KMS-11 (cell line): ENCODE results near the gene SKP1.
A peak's percentile ranks its signal among the peaks of the same experiment; 100 is the strongest.

Source experiments
- H2AFZ ChIP-seq: fragments of 200-600 bp; sonication (generic); 2 replicates; pipeline ENCODE4 v1.6.1; 2016; ENCODE audit warnings: antibody characterized with exemption, mixed run types, low read depth
- H3K27ac ChIP-seq: fragments of 200-600 bp; sonication (generic); 2 replicates; pipeline ENCODE4 v1.6.1; 2016; ENCODE audit warnings: mild to moderate bottlenecking, mixed run types
- H3K27me3 ChIP-seq: fragments of 200-600 bp; sonication (generic); 2 replicates; pipeline ENCODE4 v1.6.1; 2017; ENCODE audit warnings: mild to moderate bottlenecking, low read depth, mixed run types, moderate library complexity; ENCODE audit not compliant: insufficient read depth
- H3K36me3 ChIP-seq: fragments of 200-600 bp; sonication (generic); 2 replicates; pipeline ENCODE4 v1.6.1; 2017; ENCODE audit warnings: mild to moderate bottlenecking, mixed run types; ENCODE audit not compliant: insufficient read depth
- H3K4me1 ChIP-seq: fragments of 200-600 bp; sonication (generic); 2 replicates; pipeline ENCODE4 v1.6.1; 2016; ENCODE audit warnings: mild to moderate bottlenecking, low read depth, mixed run types; ENCODE audit not compliant: poor library complexity, severe bottlenecking
- H3K4me2 ChIP-seq: fragments of 200-600 bp; sonication (generic); 2 replicates; pipeline ENCODE4 v1.7.0; 2016; ENCODE audit warnings: mild to moderate bottlenecking, mixed run types
- H3K4me3 ChIP-seq: fragments of 200-600 bp; sonication (generic); IDR thresholded peaks from 2 replicates; pipeline ENCODE4 v1.6.1; 2017; ENCODE audit warnings: low read depth, low read length, mixed read lengths; ENCODE audit not compliant: insufficient read depth
- H3K79me2 ChIP-seq: fragments of 200-600 bp; sonication (generic); 2 replicates; pipeline ENCODE4 v1.6.1; 2016; ENCODE audit warnings: low read depth, mixed run types; ENCODE audit not compliant: insufficient read depth
- H3K9ac ChIP-seq: fragments of 200-600 bp; sonication (generic); 2 replicates; pipeline ENCODE4 v1.6.1; 2016; ENCODE audit warnings: mild to moderate bottlenecking, mixed run types
- H4K20me1 ChIP-seq: fragments of 200-600 bp; sonication (generic); 2 replicates; pipeline ENCODE4 v1.6.1; 2016; ENCODE audit warnings: mild to moderate bottlenecking, mixed run types; ENCODE audit not compliant: insufficient read depth
- CTCF ChIP-seq: fragments of 200-600 bp; sonication (generic); conservative IDR thresholded peaks from 2 replicates; pipeline ENCODE4 v1.6.1; 2017; ENCODE audit warnings: low read depth, mild to moderate bottlenecking, antibody characterized with exemption, low read length, moderate library complexity, mixed read lengths

SKP1 gene

GRCh38 chr5:134106991-134107701 lies 69.6 kb downstream of the SKP1 start:
- Histone ChIP-seq H3K4me3 (no peak overlapping the region), H3K4me2 (no peak overlapping the region), H3K27ac (no peak overlapping the region), H3K36me3 (no peaks in the 10 kb centered on the region), H2AFZ (no peak overlapping the region), H3K27me3 (no peaks in the 10 kb centered on the region), H3K4me1 (no peaks in the 10 kb centered on the region), H3K9ac (no peak overlapping the region), H3K79me2 (no peaks in the 10 kb centered on the region), H4K20me1 (no peaks in the 10 kb centered on the region)
- TF ChIP-seq CTCF = no peak

GRCh38 chr5:134103998-134104654 lies 72.6 kb downstream of the SKP1 start:
- H3K4me3 ChIP-seq = no peak overlapping the region
- H4K20me1 ChIP-seq = no peaks in the 10 kb centered on the region
- H3K27ac ChIP-seq = no peak overlapping the region
- no peaks in the 10 kb centered on the region for H3K36me3 ChIP-seq
- no peak overlapping the region for H3K9ac ChIP-seq
- H3K4me1 ChIP-seq = peaks cover 29% of the 10 kb centered on the region
- no peak overlapping the region for H3K4me2 ChIP-seq
- no peaks in the 10 kb centered on the region for H3K79me2 ChIP-seq
- TF ChIP-seq CTCF = no peak
- H3K27me3 ChIP-seq = no peaks in the 10 kb centered on the region
- no peak overlapping the region for H2AFZ ChIP-seq

GRCh38 chr5:134103397-134103796 lies 73.4 kb downstream of the SKP1 start:
- TF ChIP-seq CTCF = no peak
- Histone ChIP-seq H4K20me1 (no peaks in the 10 kb centered on the region), H3K27ac (no peak overlapping the region), H3K4me3 (no peak overlapping the region), H3K79me2 (no peaks in the 10 kb centered on the region), H2AFZ (no peak overlapping the region), H3K36me3 (no peaks in the 10 kb centered on the region), H3K9ac (no peak overlapping the region), H3K4me1 (peaks cover 29% of the 10 kb centered on the region), H3K4me2 (no peak overlapping the region), H3K27me3 (no peaks in the 10 kb centered on the region)

GRCh38 chr5:134101686-134102439 lies 74.9 kb downstream of the SKP1 start:
- Histone ChIP-seq H3K79me2 (no peaks in the 10 kb centered on the region), H3K4me3 (no peak overlapping the region), H3K27me3 (no peaks in the 10 kb centered on the region), H2AFZ (no peak overlapping the region), H4K20me1 (no peaks in the 10 kb centered on the region), H3K27ac (no peak overlapping the region), H3K36me3 (no peaks in the 10 kb centered on the region), H3K4me2 (peak overlapping the region; percentile 13; the same call in 1 of the 2 replicates), H3K4me1 (peaks cover 29% of the 10 kb centered on the region), H3K9ac (no peak overlapping the region)
- TF ChIP-seq CTCF = peak; percentile 75
